ENCODE measurements around the gene FYN.

The FYN gene

DNA sequence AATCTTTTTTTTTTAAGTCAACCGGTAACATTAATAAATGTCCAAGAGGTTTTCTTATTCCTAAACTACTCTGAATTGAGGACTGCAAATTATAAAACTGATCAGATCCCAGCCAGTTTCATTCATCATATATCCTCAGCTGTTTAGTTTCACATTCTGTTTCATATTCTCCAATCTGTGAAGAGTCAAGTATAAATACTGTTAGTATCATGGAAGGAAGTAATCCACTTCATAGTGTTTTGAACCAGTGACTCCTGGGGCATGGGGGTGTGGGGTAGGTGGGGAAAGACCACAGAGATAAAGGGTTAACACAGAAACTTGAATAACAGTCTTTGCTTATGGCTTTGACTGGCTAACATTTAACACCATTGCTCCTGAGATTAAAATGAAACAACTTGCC is 69.9 kb downstream of the FYN start:
- POLR2A ChIA-PET: no interaction called here
- CTCF ChIA-PET: no interaction called here
- no peak for TF ChIP-seq TARDBP (IDR thresholded peaks at IDR 0.05)
- TF ChIP-seq, protein P1, sequence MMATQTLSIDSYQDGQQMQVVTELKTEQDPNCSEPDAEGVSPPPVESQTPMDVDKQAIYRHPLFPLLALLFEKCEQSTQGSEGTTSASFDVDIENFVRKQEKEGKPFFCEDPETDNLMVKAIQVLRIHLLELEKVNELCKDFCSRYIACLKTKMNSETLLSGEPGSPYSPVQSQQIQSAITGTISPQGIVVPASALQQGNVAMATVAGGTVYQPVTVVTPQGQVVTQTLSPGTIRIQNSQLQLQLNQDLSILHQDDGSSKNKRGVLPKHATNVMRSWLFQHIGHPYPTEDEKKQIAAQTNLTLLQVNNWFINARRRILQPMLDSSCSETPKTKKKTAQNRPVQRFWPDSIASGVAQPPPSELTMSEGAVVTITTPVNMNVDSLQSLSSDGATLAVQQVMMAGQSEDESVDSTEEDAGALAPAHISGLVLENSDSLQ (IDR thresholded peaks at IDR 0.05): no peak
- no peak for TF ChIP-seq LEF1 (IDR thresholded peaks at IDR 0.05; ENCODE audit: borderline replicate concordance)
- no peak for TF ChIP-seq FOXA1 (IDR thresholded peaks at IDR 0.05)
- no peak for TF ChIP-seq HDGF (IDR thresholded peaks at IDR 0.05; ENCODE audit: borderline replicate concordance)
- no peak for TF ChIP-seq FOXK2 (IDR thresholded peaks at IDR 0.05)
- TF ChIP-seq NFRKB (IDR thresholded peaks at IDR 0.05): no peak
- no peak for DNase-seq (ENCODE audit: extremely low spot score)

DNA sequence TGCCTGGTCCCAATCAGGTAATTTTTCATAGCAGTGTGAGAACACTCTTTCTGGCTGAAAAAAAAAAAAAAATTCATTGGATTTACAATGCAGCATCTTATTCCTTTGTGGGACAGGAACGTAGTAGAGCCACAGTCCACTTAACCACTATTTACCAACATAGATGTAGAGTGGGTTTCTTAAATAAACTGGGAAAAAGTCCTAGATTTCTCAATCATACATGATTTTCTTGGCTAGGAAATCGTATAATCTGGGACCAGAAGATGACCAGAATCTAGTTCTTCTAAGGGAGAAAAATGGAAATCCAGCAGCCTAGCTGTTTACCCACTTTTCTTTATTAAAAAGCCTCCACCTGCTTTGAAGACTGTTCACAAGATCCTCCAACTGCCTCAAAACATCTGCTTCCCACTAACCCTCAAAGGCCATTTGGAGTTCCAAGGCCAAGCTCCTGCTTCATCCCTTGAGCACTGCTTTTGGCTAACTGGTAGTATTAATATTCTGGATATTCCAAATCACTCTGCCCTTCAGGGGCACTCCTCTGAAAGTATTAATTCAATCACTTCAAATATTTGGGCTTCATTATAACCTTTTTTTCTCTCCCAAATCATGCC is 70.4 kb downstream of the FYN start:
- CTCF ChIA-PET: interaction anchor here (0.6 kb wide), 1 partner anchor 10 kb away, joined by 5 read pairs; no protein-coding TSS in a partner anchor
- TF ChIP-seq ZNF384 (IDR thresholded peaks at IDR 0.05) (no peak), CTBP1 (IDR thresholded peaks at IDR 0.05; ENCODE audit: borderline replicate concordance) (no peak), LEF1 (IDR thresholded peaks at IDR 0.05; ENCODE audit: borderline replicate concordance) (no peak), HDGF (IDR thresholded peaks at IDR 0.05; ENCODE audit: borderline replicate concordance) (no peak), FOXA1 (IDR thresholded peaks at IDR 0.05) (no peak), NFRKB (IDR thresholded peaks at IDR 0.05) (no peak), SUZ12 (IDR thresholded peaks at IDR 0.05) (no peak), FOXM1 (IDR thresholded peaks at IDR 0.05; ENCODE audit: borderline replicate concordance) (no peak), L3MBTL2 (conservative IDR thresholded peaks at IDR 0.05) (no peak), TARDBP (IDR thresholded peaks at IDR 0.05) (no peak), ARNT (IDR thresholded peaks at IDR 0.05) (no peak), BHLHE40 (IDR thresholded peaks at IDR 0.05; ENCODE audit: borderline replicate concordance) (no peak), SP1 (IDR thresholded peaks at IDR 0.05) (no peak), FOXK2 (IDR thresholded peaks at IDR 0.05) (no peak), ELF4 (IDR thresholded peaks at IDR 0.05) (no peak)
- TF ChIP-seq, protein P1 (IDR thresholded peaks at IDR 0.05): no peak
- POLR2A ChIA-PET: no interaction called here

DNA sequence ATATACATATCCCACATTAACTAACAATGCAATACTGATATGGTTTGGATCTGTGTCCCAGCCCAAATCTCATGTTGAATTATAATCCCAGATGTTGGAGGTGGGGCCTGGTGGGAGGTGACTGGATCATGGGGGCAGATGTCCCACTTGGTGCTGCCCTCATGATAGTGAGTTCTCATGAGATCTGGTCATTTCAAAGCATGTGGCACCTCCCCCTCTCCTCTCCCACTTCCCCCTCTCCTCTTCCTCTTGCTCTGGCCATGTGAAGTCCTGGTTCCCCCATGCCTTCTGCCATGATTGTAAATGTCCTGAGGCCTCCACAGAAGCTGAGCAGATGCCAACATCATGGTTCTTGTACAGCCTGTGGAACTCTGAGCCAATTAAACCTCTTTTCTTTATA is 71.2 kb downstream of the FYN start:
- ChIA-PET CTCF (no interaction called here), POLR2A (no interaction called here)
- no peak for DNase-seq (ENCODE audit: extremely low spot score)
- TF ChIP-seq SUZ12 (IDR thresholded peaks at IDR 0.05) (no peak), HDGF (IDR thresholded peaks at IDR 0.05; ENCODE audit: borderline replicate concordance) (no peak), ELF4 (IDR thresholded peaks at IDR 0.05) (no peak), SP1 (IDR thresholded peaks at IDR 0.05) (no peak), FOXM1 (IDR thresholded peaks at IDR 0.05; ENCODE audit: borderline replicate concordance) (no peak), NFRKB (IDR thresholded peaks at IDR 0.05) (no peak), BHLHE40 (IDR thresholded peaks at IDR 0.05; ENCODE audit: borderline replicate concordance) (no peak)

More for the DNA sequence above, 70.4 kb downstream of the FYN start:
- DNase-seq (ENCODE audit: extremely low spot score): no peak

DNA sequence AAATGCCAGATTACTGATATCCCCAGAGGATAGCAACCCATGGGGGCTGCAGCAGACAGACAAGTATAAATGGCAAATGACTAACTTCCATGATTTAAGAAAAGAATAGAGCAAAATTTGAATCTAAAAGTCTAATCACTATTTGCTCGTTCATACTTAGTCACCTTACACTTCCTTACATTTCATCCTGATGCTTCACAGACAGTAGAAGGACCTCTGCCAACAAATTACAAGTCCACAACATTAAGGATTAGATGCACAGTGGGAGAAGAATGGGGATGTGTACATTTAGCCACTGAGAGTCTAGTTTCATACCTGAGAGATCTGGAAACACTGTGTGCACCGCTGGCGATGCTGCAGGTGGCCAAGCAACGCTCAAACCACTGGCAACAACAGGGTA is 72.4 kb downstream of the FYN start:
- TF ChIP-seq FOXM1 (IDR thresholded peaks at IDR 0.05; ENCODE audit: borderline replicate concordance): no peak
- POLR2A ChIA-PET: no interaction called here
- CTCF ChIA-PET: interaction anchor here (0.8 kb wide), 1 partner anchor 53 kb away, joined by 3 read pairs; no protein-coding TSS in a partner anchor
- DNase-seq (ENCODE audit: extremely low spot score): no peak

DNA sequence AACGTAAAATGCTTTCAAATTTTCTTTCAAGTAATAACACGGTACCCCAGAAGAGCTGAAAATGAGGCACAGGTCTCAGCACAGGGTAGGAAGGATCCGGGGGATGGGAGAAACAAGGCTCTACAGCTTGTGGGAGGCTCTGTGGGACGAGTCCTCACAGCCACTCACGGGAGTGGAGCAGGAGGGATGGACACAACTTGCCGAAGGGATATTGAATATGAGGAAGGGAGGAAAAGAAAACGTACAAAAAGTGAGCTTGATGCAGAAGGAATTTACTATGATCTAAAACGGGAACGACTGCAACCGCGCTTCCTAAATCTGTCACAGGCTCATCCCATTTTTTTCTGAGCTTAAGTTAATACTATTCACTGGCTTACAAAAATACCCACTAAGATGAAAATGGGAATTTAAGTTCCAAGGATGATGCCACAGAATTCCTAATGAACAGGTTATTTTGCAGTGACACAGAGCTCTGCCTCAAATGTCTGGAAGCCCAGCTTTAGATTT is 72.9 kb downstream of the FYN start:
- CTCF ChIA-PET: interaction anchor here (0.8 kb wide), 2 partner anchors 52 to 138 kb away, joined by 3 read pairs; no protein-coding TSS in a partner anchor
- POLR2A ChIA-PET: no interaction called here
- TF ChIP-seq TARDBP (IDR thresholded peaks at IDR 0.05) (no peak), ZNF384 (IDR thresholded peaks at IDR 0.05) (no peak), FOXK2 (IDR thresholded peaks at IDR 0.05) (no peak), L3MBTL2 (conservative IDR thresholded peaks at IDR 0.05) (no peak), SUZ12 (IDR thresholded peaks at IDR 0.05) (no peak), ELF4 (IDR thresholded peaks at IDR 0.05) (no peak), BHLHE40 (IDR thresholded peaks at IDR 0.05; ENCODE audit: borderline replicate concordance) (no peak), NFRKB (IDR thresholded peaks at IDR 0.05) (no peak), FOXM1 (IDR thresholded peaks at IDR 0.05; ENCODE audit: borderline replicate concordance) (no peak)
- DNase-seq (ENCODE audit: extremely low spot score): no peak

DNA sequence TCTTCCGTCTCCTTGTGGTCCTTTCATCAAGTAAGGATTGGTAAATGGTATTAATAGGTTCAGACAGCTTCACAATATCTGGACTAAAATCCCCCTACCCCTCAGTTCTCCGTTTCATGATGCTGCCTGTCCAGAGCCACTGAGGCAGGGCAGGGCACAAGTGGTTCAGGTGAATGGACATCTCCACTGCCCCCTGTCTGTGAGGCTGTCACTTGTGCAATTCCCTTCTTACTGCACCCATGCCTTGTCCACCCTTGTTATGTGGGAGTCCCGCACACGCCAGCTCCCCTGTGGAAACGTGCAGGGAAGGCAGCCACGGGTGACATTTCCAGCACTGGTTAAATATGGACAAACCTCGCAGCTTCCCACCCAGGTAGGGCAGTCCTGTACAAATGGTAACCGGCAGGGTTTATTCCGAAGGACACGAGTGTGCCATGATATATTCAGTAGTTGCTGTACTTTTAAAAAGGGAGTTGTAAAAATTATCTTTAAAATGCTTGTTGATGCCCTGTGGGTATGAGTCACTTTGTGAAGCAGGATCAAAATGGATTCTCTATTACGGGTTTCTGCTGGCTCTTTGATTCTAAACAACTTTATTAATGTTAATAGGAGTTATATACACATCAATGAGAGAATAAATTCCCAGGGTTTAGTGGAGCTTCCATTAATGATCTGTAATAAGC is 73.5 kb downstream of the FYN start:
- ChIA-PET CTCF (interaction anchor here (0.8 kb wide), 1 partner anchor 139 kb away, joined by 3 read pairs; no protein-coding TSS in a partner anchor), POLR2A (no interaction called here)
- no peak for TF ChIP-seq SP1 (IDR thresholded peaks at IDR 0.05)
- TF ChIP-seq ELF4 (IDR thresholded peaks at IDR 0.05): no peak
- no peak for TF ChIP-seq CTBP1 (IDR thresholded peaks at IDR 0.05; ENCODE audit: borderline replicate concordance)
- no peak for TF ChIP-seq BHLHE40 (IDR thresholded peaks at IDR 0.05; ENCODE audit: borderline replicate concordance)
- no peak for TF ChIP-seq FOXM1 (IDR thresholded peaks at IDR 0.05; ENCODE audit: borderline replicate concordance)
- no peak for TF ChIP-seq TARDBP (IDR thresholded peaks at IDR 0.05)
- TF ChIP-seq, protein P1 (IDR thresholded peaks at IDR 0.05): no peak
- no peak for TF ChIP-seq L3MBTL2 (conservative IDR thresholded peaks at IDR 0.05)
- no peak for TF ChIP-seq FOXK2 (IDR thresholded peaks at IDR 0.05)
- TF ChIP-seq ARNT (IDR thresholded peaks at IDR 0.05): no peak
- no peak for TF ChIP-seq NFRKB (IDR thresholded peaks at IDR 0.05)
- TF ChIP-seq ZNF384 (IDR thresholded peaks at IDR 0.05): no peak
- no peak for TF ChIP-seq FOXA1 (IDR thresholded peaks at IDR 0.05)
- no peak for TF ChIP-seq HDGF (IDR thresholded peaks at IDR 0.05; ENCODE audit: borderline replicate concordance)
- TF ChIP-seq LEF1 (IDR thresholded peaks at IDR 0.05; ENCODE audit: borderline replicate concordance): no peak
- DNase-seq (ENCODE audit: extremely low spot score): no peak
